ENCODE measurements around the gene MED28. TPM values are rescaled to one million over a fixed set of nuclear protein-coding genes. Genes with fewer than 3 reads are reported as not detected.

The MED28 gene
- polyA plus RNA-seq, 1 donor: 50.4 TPM

- Histone ChIP-seq H3K4me3 (ENCODE audit: low read length) (no peak overlapping the region), H3K27ac (ENCODE audit: low read length) (no peak overlapping the region), H3K36me3 (ENCODE audit: control insufficient read depth, insufficient read depth, low read length) (no peaks in the 10 kb centered on the region), H3K4me1 (ENCODE audit: control insufficient read depth, insufficient read depth, low read length) (no peaks in the 10 kb centered on the region), H3K9me3 (ENCODE audit: control insufficient read depth, low read depth, low read length) (no peaks in the 10 kb centered on the region), H3K27me3 (ENCODE audit: control insufficient read depth, insufficient read depth, low read length) (no peaks in the 10 kb centered on the region)
- WGBS (ENCODE audit: insufficient coverage, low lambda C conversion rate): no CpG with 5 or more reads among the region's 2 CpGs
- DNase-seq: no peak
Measured at GRCh38 chr4:17682222-17682566, 67.8 kb downstream of the MED28 start.

Other genes starting within 250 kb of the MED28 start
- 72.9 TPM for gene QDPR, start 102.6 kb upstream of the MED28 start, polyA plus RNA-seq
- not detected for gene CLRN2, start 99.5 kb upstream of the MED28 start, polyA plus RNA-seq
- 76.1 TPM for gene LAP3, start 37.4 kb upstream of the MED28 start, polyA plus RNA-seq
- 0.04 TPM for gene FAM184B, start 167.0 kb downstream of the MED28 start, polyA plus RNA-seq
- 45.2 TPM for gene DCAF16, start 196.1 kb downstream of the MED28 start, polyA plus RNA-seq
- gene NCAPG, start 196.3 kb downstream of the MED28 start, polyA plus RNA-seq: 11.3 TPM

Measured in large intestine (tissue), 3 donors.